Dendritic cell treated with granulocyte-macrophage colony-stimulating factor and Interleukin-4, amounts not matched to agents 40 ng/mL and 50 ng/mL, for 4 days (primary cell): ENCODE results near the gene WIPF3.
A peak's percentile ranks its signal among the peaks of the same experiment; 100 is the strongest.

ENCODE experiments used
- H3K27ac Mint-ChIP-seq: one replicate; pipeline ENCODE4 v1.8.0; 2022; ENCODE audit warnings: mild to moderate bottlenecking, mixed read lengths
- H3K27me3 Mint-ChIP-seq: one replicate; pipeline ENCODE4 v1.8.0; 2022; ENCODE audit warnings: mild to moderate bottlenecking, mixed read lengths
- H3K36me3 Mint-ChIP-seq: one replicate; pipeline ENCODE4 v1.8.0; 2022; ENCODE audit warnings: low read depth, mixed read lengths
- H3K4me1 Mint-ChIP-seq: one replicate; pipeline ENCODE4 v1.8.0; 2022; ENCODE audit warnings: low read depth, mixed read lengths
- H3K4me3 Mint-ChIP-seq: one replicate; pipeline ENCODE4 v1.8.0; 2022; ENCODE audit warnings: mild to moderate bottlenecking, moderate library complexity, mixed read lengths
- H3K9me3 Mint-ChIP-seq: one replicate; pipeline ENCODE4 v1.8.0; 2022; ENCODE audit warnings: mixed read lengths
- intact Hi-C: fragments of 100-400 bp; cut with micrococcal nuclease; formaldehyde crosslinking; loops from one replicate; pipeline ENCODE4 v1.15.0; 2022

The WIPF3 gene, protein sequence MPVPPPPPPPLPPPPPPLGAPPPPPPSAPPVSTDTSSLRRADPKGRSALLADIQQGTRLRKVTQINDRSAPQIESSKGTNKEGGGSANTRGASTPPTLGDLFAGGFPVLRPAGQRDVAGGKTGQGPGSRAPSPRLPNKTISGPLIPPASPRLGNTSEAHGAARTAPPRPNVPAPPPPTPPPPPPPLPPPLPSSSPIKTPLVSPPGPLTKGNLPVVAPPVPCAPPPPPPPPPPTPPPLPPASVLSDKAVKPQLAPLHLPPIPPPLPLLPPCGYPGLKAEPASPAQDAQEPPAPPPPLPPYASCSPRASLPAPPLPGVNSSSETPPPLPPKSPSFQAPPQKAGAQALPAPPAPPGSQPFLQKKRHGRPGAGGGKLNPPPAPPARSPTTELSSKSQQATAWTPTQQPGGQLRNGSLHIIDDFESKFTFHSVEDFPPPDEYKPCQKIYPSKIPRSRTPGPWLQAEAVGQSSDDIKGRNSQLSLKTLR

GRCh38 chr7:29806208-29806994 lies at the start of gene WIPF3:
WIPF3 (plus strand) TSS chr7:29806508; CDS start chr7:29834725, 28,217 bp downstream.
- Mint-ChIP-seq H3K4me3 (peak within 1 kb of the TSS; percentile 27), H3K9me3 (no peaks in the 10 kb centered on the region), H3K4me1 (peaks cover 12% of the 10 kb centered on the region), H3K36me3 (no peaks in the 10 kb centered on the region), H3K27ac (no peak within 1 kb of the TSS), H3K27me3 (peaks cover 80% of the 10 kb centered on the region)
- intact Hi-C loops, result no loop called here

- H3K4me1 Mint-ChIP-seq, result no peaks in the 10 kb centered on the region
- H3K4me3 Mint-ChIP-seq, result no peak overlapping the region
- intact Hi-C loops, result no loop called here
- no peak overlapping the region for H3K27ac Mint-ChIP-seq
- no peaks in the 10 kb centered on the region for H3K9me3 Mint-ChIP-seq
- peaks cover 8% of the 10 kb centered on the region for H3K27me3 Mint-ChIP-seq
- no peaks in the 10 kb centered on the region for H3K36me3 Mint-ChIP-seq
Measured at GRCh38 chr7:29763266-29763665, 43.0 kb upstream of the WIPF3 start.

DNA sequence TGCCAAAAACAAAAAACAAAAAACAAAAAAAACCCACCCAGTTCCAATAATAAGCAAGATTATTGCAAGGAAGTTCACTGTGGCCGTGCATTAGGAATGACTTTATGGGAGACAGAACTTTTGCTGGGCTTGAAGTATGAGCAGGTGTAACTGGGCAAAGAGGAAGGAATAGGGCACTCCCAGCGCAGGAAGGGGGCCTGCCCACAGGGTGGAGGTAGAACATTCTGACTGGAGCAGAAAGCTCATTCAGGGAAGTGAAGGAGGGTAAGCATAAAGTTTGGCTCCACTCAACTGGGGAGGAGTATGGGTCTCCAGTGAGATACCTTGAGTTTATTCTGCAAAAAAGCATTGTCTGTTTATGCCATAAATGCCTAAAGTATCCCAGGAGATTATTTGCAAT lies 42.1 kb upstream of the WIPF3 start:
- peaks cover 8% of the 10 kb centered on the region for H3K27me3 Mint-ChIP-seq
- no peak overlapping the region for H3K27ac Mint-ChIP-seq
- H3K4me1 Mint-ChIP-seq, result no peaks in the 10 kb centered on the region
- H3K4me3 Mint-ChIP-seq, result no peak overlapping the region
- H3K9me3 Mint-ChIP-seq, result no peaks in the 10 kb centered on the region
- intact Hi-C loops, result no loop called here
- no peaks in the 10 kb centered on the region for H3K36me3 Mint-ChIP-seq

DNA sequence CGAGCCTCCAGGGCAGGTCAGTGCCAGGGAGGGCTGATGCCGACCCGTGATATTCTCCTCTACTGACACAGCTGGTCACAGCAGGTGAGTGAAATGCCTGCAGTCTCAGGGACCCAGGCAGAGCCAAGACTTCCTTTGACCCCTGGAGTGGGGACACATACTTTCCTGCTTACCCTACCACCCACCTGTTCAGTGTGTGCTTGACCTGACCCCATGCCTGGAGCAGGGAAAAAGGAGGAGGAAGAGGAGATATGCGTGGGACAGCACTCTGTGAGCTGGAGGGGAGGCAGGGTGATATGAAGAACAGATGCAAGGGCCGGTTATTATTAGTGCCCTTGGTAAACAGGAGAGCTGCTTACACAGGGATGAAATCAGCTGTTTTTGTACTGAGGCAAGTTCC lies 40.8 kb upstream of the WIPF3 start:
- Mint-ChIP-seq H3K4me1 (no peaks in the 10 kb centered on the region), H3K27me3 (peaks cover 8% of the 10 kb centered on the region), H3K4me3 (no peak overlapping the region), H3K9me3 (no peaks in the 10 kb centered on the region), H3K36me3 (no peaks in the 10 kb centered on the region), H3K27ac (no peak overlapping the region)
- intact Hi-C loops, result no loop called here

- no peaks in the 10 kb centered on the region for H3K4me1 Mint-ChIP-seq
- peaks cover 11% of the 10 kb centered on the region for H3K27me3 Mint-ChIP-seq
- no peaks in the 10 kb centered on the region for H3K9me3 Mint-ChIP-seq
- no peaks in the 10 kb centered on the region for H3K36me3 Mint-ChIP-seq
- H3K27ac Mint-ChIP-seq, result no peak overlapping the region
- intact Hi-C loops, result no loop called here
- H3K4me3 Mint-ChIP-seq, result no peak overlapping the region
Measured at GRCh38 chr7:29770371-29770770, 35.9 kb upstream of the WIPF3 start.

GRCh38 chr7:29771081-29771816 lies 35.1 kb upstream of the WIPF3 start:
- H3K9me3 Mint-ChIP-seq, result no peaks in the 10 kb centered on the region
- no peaks in the 10 kb centered on the region for H3K36me3 Mint-ChIP-seq
- intact Hi-C loops, result no loop called here
- no peak overlapping the region for H3K4me3 Mint-ChIP-seq
- no peak overlapping the region for H3K27ac Mint-ChIP-seq
- peaks cover 9% of the 10 kb centered on the region for H3K27me3 Mint-ChIP-seq
- no peaks in the 10 kb centered on the region for H3K4me1 Mint-ChIP-seq

GRCh38 chr7:29779017-29779416 lies 27.3 kb upstream of the WIPF3 start:
- H3K4me1 Mint-ChIP-seq, result no peaks in the 10 kb centered on the region
- no peak overlapping the region for H3K27ac Mint-ChIP-seq
- H3K27me3 Mint-ChIP-seq, result peaks cover 5% of the 10 kb centered on the region
- no peaks in the 10 kb centered on the region for H3K9me3 Mint-ChIP-seq
- H3K36me3 Mint-ChIP-seq, result no peaks in the 10 kb centered on the region
- intact Hi-C loops, result no loop called here
- no peak overlapping the region for H3K4me3 Mint-ChIP-seq

GRCh38 chr7:29780346-29780745 lies 26.0 kb upstream of the WIPF3 start:
- peaks cover 2% of the 10 kb centered on the region for H3K27me3 Mint-ChIP-seq
- no peak overlapping the region for H3K27ac Mint-ChIP-seq
- intact Hi-C loops, result no loop called here
- no peaks in the 10 kb centered on the region for H3K9me3 Mint-ChIP-seq
- H3K4me3 Mint-ChIP-seq, result no peak overlapping the region
- H3K4me1 Mint-ChIP-seq, result no peaks in the 10 kb centered on the region
- no peaks in the 10 kb centered on the region for H3K36me3 Mint-ChIP-seq

DNA sequence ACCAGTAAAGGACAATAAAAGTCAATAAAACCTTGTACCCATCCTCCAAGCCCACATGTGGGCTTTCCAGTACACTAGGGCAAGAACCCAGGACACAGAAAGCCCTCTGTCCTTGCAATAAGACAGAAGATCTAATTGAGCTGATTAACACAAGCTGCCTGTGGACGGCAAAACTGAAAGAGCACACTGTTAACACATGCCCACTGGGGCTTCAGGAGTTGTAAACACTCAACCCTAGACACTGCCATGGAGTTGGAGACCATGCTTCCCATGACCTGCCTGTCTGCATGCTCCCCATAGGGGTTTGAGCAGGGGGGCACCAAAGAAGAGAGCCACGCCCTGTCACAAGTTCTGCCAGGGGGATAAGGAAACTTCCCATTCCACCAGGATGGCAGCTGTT lies 22.6 kb upstream of the WIPF3 start:
- no peaks in the 10 kb centered on the region for H3K4me1 Mint-ChIP-seq
- H3K9me3 Mint-ChIP-seq, result no peaks in the 10 kb centered on the region

DNA sequence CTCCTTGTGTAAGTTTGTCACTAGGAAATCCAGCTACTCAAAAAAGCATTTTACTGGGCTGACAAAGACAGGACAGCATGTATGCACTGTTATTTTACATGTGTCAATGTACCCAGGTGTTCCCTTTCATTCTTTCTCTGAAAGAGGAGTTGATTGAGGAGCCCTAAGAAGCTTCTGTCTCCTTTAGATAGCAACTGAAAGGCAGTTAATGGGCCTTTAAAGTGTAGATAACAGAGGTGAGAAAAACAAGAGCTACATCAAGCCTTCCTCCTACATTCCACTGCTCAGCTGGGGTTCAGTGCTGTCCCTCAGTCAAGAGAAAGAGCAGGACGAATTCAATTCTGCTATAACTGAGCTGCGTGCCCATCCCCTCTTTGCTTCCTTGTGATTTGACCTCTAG lies 12.8 kb upstream of the WIPF3 start:
- H3K4me1 Mint-ChIP-seq, result peaks cover 3% of the 10 kb centered on the region
- intact Hi-C loops, result no loop called here
- peaks cover under 1% of the 10 kb centered on the region for H3K9me3 Mint-ChIP-seq

More for the DNA sequence above, 22.6 kb upstream of the WIPF3 start:
- Mint-ChIP-seq H3K36me3 (no peaks in the 10 kb centered on the region), H3K4me3 (no peak overlapping the region), H3K27me3 (peaks cover 2% of the 10 kb centered on the region), H3K27ac (no peak overlapping the region)
- intact Hi-C loops, result no loop called here

DNA sequence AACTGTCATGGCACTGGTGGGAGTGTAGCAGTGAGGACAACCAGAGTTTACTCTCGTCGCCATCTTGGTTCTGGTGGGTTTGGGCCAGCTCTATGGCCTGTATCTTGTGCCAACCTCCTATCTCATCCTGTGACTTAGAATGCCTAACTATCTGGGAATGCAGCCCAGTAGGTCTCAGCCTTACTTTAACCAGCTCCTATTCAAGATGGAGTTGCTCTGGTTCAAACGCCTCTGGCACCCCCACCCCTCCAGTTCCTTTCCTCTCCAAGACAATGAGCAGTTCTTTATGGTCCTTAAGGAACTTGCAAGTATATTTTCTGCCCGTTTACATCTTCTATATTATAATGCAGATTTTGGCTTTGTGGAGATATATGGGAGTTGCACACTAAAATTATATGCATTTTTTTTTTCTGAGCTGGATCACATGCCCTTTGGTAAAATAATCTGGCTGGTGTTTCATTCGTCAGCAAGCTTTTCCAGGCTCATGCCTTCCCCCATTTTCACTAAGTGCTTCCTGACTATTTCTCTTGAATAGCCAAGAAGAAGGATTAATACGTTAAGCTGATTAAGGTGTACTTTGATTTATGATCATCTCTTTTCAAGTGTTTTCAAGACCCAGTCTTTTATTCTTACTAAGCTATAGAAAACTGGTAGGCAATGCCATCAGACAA lies 11.2 kb upstream of the WIPF3 start:
- Mint-ChIP-seq H3K4me3 (no peak overlapping the region), H3K4me1 (peaks cover 8% of the 10 kb centered on the region), H3K27ac (no peak overlapping the region), H3K9me3 (peaks cover 5% of the 10 kb centered on the region), H3K27me3 (peaks cover 9% of the 10 kb centered on the region), H3K36me3 (no peaks in the 10 kb centered on the region)
- intact Hi-C loops, result no loop called here

More for the DNA sequence above, 12.8 kb upstream of the WIPF3 start:
- Mint-ChIP-seq H3K36me3 (no peaks in the 10 kb centered on the region), H3K27me3 (peaks cover 6% of the 10 kb centered on the region), H3K4me3 (no peak overlapping the region), H3K27ac (no peak overlapping the region)

DNA sequence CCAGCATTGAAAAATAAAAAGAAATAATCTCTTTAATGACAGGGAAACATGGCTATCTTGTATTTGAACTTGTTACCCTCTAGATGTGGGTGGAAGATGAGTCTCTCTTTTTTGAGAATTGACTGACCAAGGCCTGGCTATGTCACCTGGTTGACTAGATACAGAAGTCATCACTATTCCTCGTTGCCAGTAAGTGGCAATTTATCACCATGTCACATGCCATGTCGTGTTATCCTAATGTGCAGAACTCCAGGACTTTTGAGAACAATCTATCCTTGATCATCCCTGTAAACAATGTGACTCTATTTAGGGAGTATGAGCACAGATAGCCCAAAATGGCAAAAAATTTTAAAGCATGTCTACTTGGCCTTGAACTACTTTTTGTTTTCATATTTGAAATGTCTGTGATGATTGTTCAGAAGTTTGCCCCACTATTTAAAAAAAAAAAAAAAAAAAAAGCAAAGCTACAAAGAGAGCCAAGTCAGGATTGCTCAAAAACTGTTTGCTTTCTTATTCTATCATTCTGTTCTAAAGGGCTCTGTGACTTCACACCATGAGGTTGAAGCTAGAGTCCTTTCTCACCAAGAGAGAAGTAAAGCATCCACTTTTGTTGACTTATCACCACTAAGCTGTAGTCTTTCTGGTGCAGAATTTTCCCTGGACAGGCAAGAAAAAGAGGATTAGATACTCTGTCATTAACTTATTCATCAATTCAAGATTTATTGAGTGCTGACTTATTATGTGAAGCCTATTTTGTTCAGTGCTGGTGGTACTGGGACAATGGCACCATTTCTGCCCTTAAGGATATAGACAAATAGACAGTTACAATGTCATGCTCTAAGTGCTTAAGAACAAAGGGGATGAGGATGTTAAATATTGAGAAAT lies 10.4 kb upstream of the WIPF3 start:
- Mint-ChIP-seq H3K27me3 (peaks cover 9% of the 10 kb centered on the region), H3K36me3 (no peaks in the 10 kb centered on the region), H3K4me3 (no peak overlapping the region), H3K4me1 (peaks cover 8% of the 10 kb centered on the region), H3K27ac (no peak overlapping the region), H3K9me3 (peaks cover 5% of the 10 kb centered on the region)
- intact Hi-C loops, result no loop called here
